Loucy (cell line): ENCODE results near the gene KLK13.

Experiments
- H2AFZ ChIP-seq: fragments of 200-600 bp; sonication (generic); 2 replicates; pipeline ENCODE4 v1.6.0; 2016; ENCODE audit warnings: antibody characterized with exemption, mild to moderate bottlenecking, low read length, moderate library complexity
- H3F3A ChIP-seq: fragments of 200-600 bp; 2 replicates; pipeline ENCODE4 v1.6.0; 2016; ENCODE audit warnings: antibody characterized with exemption, low read depth, mild to moderate bottlenecking
- H3K27me3 ChIP-seq: fragments of 200-600 bp; sonication (generic); 2 replicates; pipeline ENCODE4 v1.6.1; 2014; ENCODE audit warnings: low read length, mild to moderate bottlenecking; ENCODE audit not compliant: insufficient read depth, poor library complexity, severe bottlenecking
- H3K36me3 ChIP-seq: fragments of 200-600 bp; sonication (generic); 2 replicates; pipeline ENCODE4 v1.6.1; 2016; ENCODE audit warnings: low read length; ENCODE audit not compliant: insufficient read depth
- H3K4me1 ChIP-seq: fragments of 200-600 bp; sonication (generic); 2 replicates; pipeline ENCODE4 v1.5.1; 2014; ENCODE audit warnings: low read length, mild to moderate bottlenecking; ENCODE audit not compliant: insufficient read depth, poor library complexity, severe bottlenecking
- H3K4me2 ChIP-seq: fragments of 200-600 bp; sonication (generic); 2 replicates; pipeline ENCODE4 v1.6.0; 2014; ENCODE audit warnings: antibody characterized with exemption, low read length, low read depth, mild to moderate bottlenecking; ENCODE audit not compliant: poor library complexity, severe bottlenecking
- H3K4me3 ChIP-seq: fragments of 200-600 bp; sonication (generic); 2 replicates; pipeline ENCODE4 v1.5.1; 2014; ENCODE audit warnings: low read length, mild to moderate bottlenecking, mixed read lengths; ENCODE audit not compliant: poor library complexity, severe bottlenecking
- H3K79me2 ChIP-seq: fragments of 200-600 bp; sonication (generic); 2 replicates; pipeline ENCODE4 v1.6.1; 2014; ENCODE audit warnings: low read length; ENCODE audit not compliant: insufficient read depth
- H3K9ac ChIP-seq: fragments of 200-600 bp; sonication (generic); 2 replicates; pipeline ENCODE4 v1.6.0; 2014; ENCODE audit warnings: mild to moderate bottlenecking, low read depth, low read length, moderate library complexity; ENCODE audit not compliant: poor library complexity, severe bottlenecking
- H3K9me2 ChIP-seq: fragments of 200-600 bp; sonication (generic); replicated peaks from 2 replicates; pipeline ENCODE4 v1.6.1; 2016; ENCODE audit warnings: low read depth, low read length, mixed read lengths
- H3K9me3 ChIP-seq: fragments of 200-600 bp; sonication (generic); 2 replicates; pipeline ENCODE4 v1.6.1; 2014; ENCODE audit warnings: mild to moderate bottlenecking, antibody characterized with exemption, low read length, low read depth; ENCODE audit not compliant: insufficient read depth
- H4K20me1 ChIP-seq: fragments of 200-600 bp; sonication (generic); 2 replicates; pipeline ENCODE4 v1.6.0; 2014; ENCODE audit warnings: antibody characterized with exemption, low read length, mild to moderate bottlenecking; ENCODE audit not compliant: insufficient read depth, poor library complexity, severe bottlenecking
- CTCF ChIP-seq: fragments of 200-600 bp; sonication (generic); conservative IDR thresholded peaks from 2 replicates; pipeline ENCODE4 v1.5.1; 2014; ENCODE audit warnings: mild to moderate bottlenecking, antibody characterized with exemption, low read length
- EZH2phosphoT487 ChIP-seq: fragments of 200-600 bp; IDR thresholded peaks from 2 replicates; pipeline ENCODE4 v1.6.1; 2018; ENCODE audit warnings: antibody characterized with exemption, mild to moderate bottlenecking, moderate library complexity, borderline replicate concordance

The KLK13 gene

DNA sequence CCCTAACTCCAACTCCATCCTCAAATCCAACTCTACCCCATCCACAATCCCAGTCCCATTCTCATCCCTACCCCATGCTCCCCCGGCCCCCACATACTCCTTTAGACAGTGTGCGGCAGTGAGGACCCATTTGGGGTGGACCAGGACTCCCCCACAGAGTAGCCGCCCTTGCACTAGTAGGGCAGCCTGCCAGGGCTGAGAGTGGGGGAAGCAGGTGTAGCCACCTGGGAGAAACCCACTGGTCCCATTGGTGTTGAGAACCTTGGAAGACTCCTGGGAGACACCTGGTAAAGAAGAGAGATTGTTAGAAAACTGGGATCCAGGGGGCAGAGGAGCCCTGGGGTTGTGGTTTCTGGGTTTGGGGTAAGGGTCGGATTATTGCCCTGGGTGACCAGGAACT, 4.6 kb downstream of the KLK13 start:
- TF ChIP-seq CTCF = no peak
- TF ChIP-seq EZH2phosphoT487 = no peak
- no peaks in the 10 kb centered on the region for H3K27me3 ChIP-seq

GRCh38 chr19:51059715-51060114, 5.2 kb downstream of the KLK13 start:
- Histone ChIP-seq H3K27me3 (no peaks in the 10 kb centered on the region), H3K36me3 (no peaks in the 10 kb centered on the region), H3K9me2 (no peaks in the 10 kb centered on the region), H3F3A (no peaks in the 10 kb centered on the region), H3K4me1 (no peaks in the 10 kb centered on the region), H3K9ac (no peak overlapping the region), H3K4me2 (no peak overlapping the region), H3K4me3 (no peak overlapping the region), H4K20me1 (no peaks in the 10 kb centered on the region), H3K9me3 (0 out of 2 replicates have a peak, but pooled peaks cover 5% of the 10 kb centered on the region), H3K79me2 (no peaks in the 10 kb centered on the region), H2AFZ (no peak overlapping the region)
- TF ChIP-seq EZH2phosphoT487 = no peak
- no peak for TF ChIP-seq CTCF

More for the DNA sequence above, 4.6 kb downstream of the KLK13 start:
- H3F3A ChIP-seq = no peaks in the 10 kb centered on the region
- no peaks in the 10 kb centered on the region for H4K20me1 ChIP-seq
- no peak overlapping the region for H3K4me2 ChIP-seq
- H3K4me3 ChIP-seq = no peak overlapping the region
- H2AFZ ChIP-seq = no peak overlapping the region
- H3K9ac ChIP-seq = no peak overlapping the region
- 0 out of 2 replicates have a peak, but pooled peaks cover 5% of the 10 kb centered on the region for H3K9me3 ChIP-seq
- no peaks in the 10 kb centered on the region for H3K9me2 ChIP-seq
- H3K36me3 ChIP-seq = no peaks in the 10 kb centered on the region
- no peaks in the 10 kb centered on the region for H3K4me1 ChIP-seq
- no peaks in the 10 kb centered on the region for H3K79me2 ChIP-seq

DNA sequence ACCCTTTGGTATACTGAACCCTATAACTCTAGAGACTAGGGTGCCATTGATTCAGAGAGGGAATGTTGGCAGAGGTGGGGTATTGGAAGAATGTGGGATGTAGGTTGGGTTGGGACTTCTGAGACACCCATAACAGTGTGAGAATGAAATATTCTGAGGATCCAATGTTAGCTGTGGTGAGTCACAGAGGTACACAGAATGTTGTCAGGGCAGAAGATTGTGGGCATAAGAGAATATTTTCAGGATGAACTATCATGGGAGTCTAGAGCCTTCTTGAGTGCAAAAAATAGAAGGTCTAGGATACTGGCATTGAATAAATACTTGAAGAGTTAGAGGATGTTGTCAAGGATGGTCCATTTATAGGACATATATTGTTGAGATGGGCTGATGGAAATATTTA, 9.0 kb downstream of the KLK13 start:
- Histone ChIP-seq H3K4me1 (no peaks in the 10 kb centered on the region), H3K36me3 (no peaks in the 10 kb centered on the region), H3K4me2 (no peak overlapping the region), H3K4me3 (no peak overlapping the region), H3K79me2 (no peaks in the 10 kb centered on the region), H4K20me1 (no peaks in the 10 kb centered on the region), H2AFZ (no peak overlapping the region), H3K9me3 (no peaks in the 10 kb centered on the region), H3K27me3 (no peaks in the 10 kb centered on the region), H3K9ac (no peak overlapping the region), H3K9me2 (no peaks in the 10 kb centered on the region), H3F3A (no peaks in the 10 kb centered on the region)
- TF ChIP-seq EZH2phosphoT487 (no peak), CTCF (no peak)
